GM10847 (cell line): ENCODE data around the gene RPL13A.

Source experiments
- POLR2A ChIP-seq: IDR thresholded peaks from 2 replicates; pipeline ENCODE4 v1.6.1; 2011; ENCODE audit not compliant: insufficient read length; ENCODE audit errors: extremely low read depth

RPL13A gene

GRCh38 chr19:49473868-49474541 lies 13.4 kb upstream of the RPL13A start, which contains the start of gene FLT3LG:
TSS of gene FLT3LG (plus strand) at chr19:49474215. CDS start at chr19:49474640, 425 bp downstream.
- TF ChIP-seq POLR2A: peak; percentile 23

GRCh38 chr19:49474542-49474924 lies 12.9 kb upstream of the RPL13A start:
- TF ChIP-seq POLR2A: no peak

- TF ChIP-seq POLR2A: no peak
Measured at GRCh38 chr19:49475191-49475917, 12.1 kb upstream of the RPL13A start.

GRCh38 chr19:49475995-49476880 lies 11.2 kb upstream of the RPL13A start:
- no peak for TF ChIP-seq POLR2A

GRCh38 chr19:49479975-49480628 lies 7.3 kb upstream of the RPL13A start:
- no peak for TF ChIP-seq POLR2A

GRCh38 chr19:49481020-49481683 lies 6.3 kb upstream of the RPL13A start:
- no peak for TF ChIP-seq POLR2A

- TF ChIP-seq POLR2A: no peak
Measured at GRCh38 chr19:49486232-49486631, 1.2 kb upstream of the RPL13A start.

- TF ChIP-seq POLR2A: no peak
Measured at GRCh38 chr19:49486710-49487276, 615 bp upstream of the RPL13A start.

- TF ChIP-seq POLR2A: no peak
Measured at GRCh38 chr19:49488046-49488862, 846 bp downstream of the RPL13A start.

GRCh38 chr19:49488863-49489537 lies 1.6 kb downstream of the RPL13A start:
- no peak for TF ChIP-seq POLR2A

- TF ChIP-seq POLR2A: no peak
Measured at GRCh38 chr19:49489601-49490167, 2.3 kb downstream of the RPL13A start.

GRCh38 chr19:49490287-49491029 lies 3.0 kb downstream of the RPL13A start:
- no peak for TF ChIP-seq POLR2A
